A549 (cell line): ENCODE measurements around the gene PRDM12.

Experiments used
- BHLHE40 ChIP-seq: IDR thresholded peaks from 2 replicates; pipeline ENCODE4 v1.6.1; 2012; ENCODE audit warnings: low read depth, low read length, inconsistent platforms
- CTCF ChIP-seq: fragments of >200 bp; sonication (Bioruptor Twin); formaldehyde crosslinking; IDR thresholded peaks from 3 replicates; pipeline ENCODE4 v1.5.1; 2016
- ESRRA ChIP-seq: fragments of 150-350 bp; IDR thresholded peaks from 2 replicates; pipeline ENCODE4 v1.6.1; 2014; ENCODE audit warnings: mild to moderate bottlenecking, low read length, borderline replicate concordance
- FOXS1 ChIP-seq: fragments of 250-450 bp; sonication (Bioruptor Pico); IDR thresholded peaks from 2 replicates; pipeline ENCODE4 v1.5.0; 2020; ENCODE audit warnings: mild to moderate bottlenecking, moderate library complexity
- HDAC2 ChIP-seq: fragments of 200-600 bp; sonication (generic); IDR thresholded peaks from 2 replicates; pipeline ENCODE4 v1.6.1; 2016
- KDM1A ChIP-seq: fragments of 200-600 bp; sonication (generic); IDR thresholded peaks from 2 replicates; pipeline ENCODE4 v1.6.1; 2016; ENCODE audit warnings: low read depth, mild to moderate bottlenecking
- MAX ChIP-seq: IDR thresholded peaks from 2 replicates; pipeline ENCODE4 v1.6.1; 2012
- MAZ ChIP-seq: fragments of 150-350 bp; IDR thresholded peaks from 2 replicates; pipeline ENCODE4 v1.6.1; 2014; ENCODE audit warnings: antibody characterized with exemption, low read depth, low read length, borderline replicate concordance
- POLR2A ChIP-seq: IDR thresholded peaks from 2 replicates; pipeline ENCODE4 v1.6.1; 2012; ENCODE audit warnings: mild to moderate bottlenecking, low read length
- RAD21 ChIP-seq, 2 experiments: fragments of >200 bp in 1 of 2; sonication (Bioruptor Twin) in 1 of 2; formaldehyde crosslinking in 1 of 2; IDR thresholded peaks in 1 of 2; conservative IDR thresholded peaks in 1 of 2; 2 replicates in 1 of 2; 3 replicates in 1 of 2; pipeline ENCODE4 v1.6.1; 2012 to 2018; ENCODE audit warnings: inconsistent platforms in 1 of 2
- RARB ChIP-seq: fragments of 250-450 bp; sonication (Bioruptor Pico); IDR thresholded peaks from 2 replicates; pipeline ENCODE4 v1.8.0; 2021; ENCODE audit warnings: mild to moderate bottlenecking, moderate library complexity
- REST ChIP-seq: fragments of 200-600 bp; sonication (generic); IDR thresholded peaks from 2 replicates; pipeline ENCODE4 v1.6.1; 2016; ENCODE audit warnings: antibody characterized with exemption, mild to moderate bottlenecking, moderate library complexity
- ZC3H11A ChIP-seq: fragments of 450-650 bp; IDR thresholded peaks from 2 replicates; pipeline ENCODE4 v1.6.1; 2014; ENCODE audit warnings: antibody characterized with exemption, mild to moderate bottlenecking

- TF ChIP-seq MAX (no peak), BHLHE40 (no peak), CTCF (no peak), FOXS1 (CRISPR knock-in tag) (no peak), POLR2A (no peak), ESRRA (no peak), MAZ (no peak), ZC3H11A (no peak), RAD21 (conservative IDR thresholded peaks at IDR 0.05 in 1 of 2, IDR thresholded peaks at IDR 0.05 in 1 of 2) (no peak), REST (no peak), HDAC2 (no peak), RARB (no peak), KDM1A (no peak)
These were observed 23.2 kb downstream of the PRDM12 start for GRCh38 chr9:130687615-130688014.
